ENCODE results near the gene SACM1L. TPM values are rescaled to one million over a fixed set of nuclear protein-coding genes. Genes with fewer than 3 reads are reported as not detected.

The SACM1L gene
- total and polyA plus RNA-seq, 4 donors: 12.2 to 35.5 (median 20.5) TPM

DNA sequence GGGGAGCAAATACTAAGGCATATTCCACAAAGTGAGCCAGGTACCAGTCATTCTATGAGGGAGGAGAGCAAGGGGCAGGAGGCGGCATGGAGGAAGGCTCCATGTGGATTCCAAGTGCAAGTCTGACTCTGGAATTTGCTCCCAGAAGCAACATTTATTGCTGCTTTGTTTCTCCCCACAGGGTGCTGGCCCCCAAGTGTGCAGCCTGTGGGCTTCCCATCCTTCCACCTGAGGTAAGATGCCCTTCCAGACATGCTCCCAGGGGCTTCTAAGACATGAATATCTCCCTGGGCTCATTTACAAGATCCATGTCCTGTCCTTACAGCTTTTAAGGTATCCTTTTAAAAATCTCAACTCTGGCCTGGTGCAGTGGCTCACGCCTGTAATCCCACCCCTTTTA, 15.9 kb upstream of the SACM1L start:
- no peak for DNase-seq (ENCODE audit: low spot score)
- H3K27ac ChIP-seq (ENCODE audit: low read depth in 1 of 2, low read length in 2 of 2): no peak overlapping the region
- no peaks in the 10 kb centered on the region for H3K27me3 ChIP-seq (ENCODE audit: control insufficient read depth in 4 of 4, insufficient read depth in 4 of 4, low read length in 3 of 4)
- H3K36me3 ChIP-seq (ENCODE audit: control insufficient read depth in 4 of 4, insufficient read depth in 3 of 4, low read depth in 1 of 4, low read length in 3 of 4): peaks cover 2 to 59% (median 51%) of the 10 kb centered on the region in 4 donors
- H3K4me3 ChIP-seq (ENCODE audit: low read depth in 1 of 3, low read length in 3 of 3): no peak overlapping the region
- H3K4me1 ChIP-seq (ENCODE audit: control insufficient read depth in 4 of 4, insufficient read depth in 4 of 4, low read length in 3 of 4): peaks cover 2 to 13% (median 7%) of the 10 kb centered on the region in 4 donors
- no peak for TF ChIP-seq FOXA2 (IDR thresholded peaks at IDR 0.05)
- TF ChIP-seq FOXA1 (IDR thresholded peaks at IDR 0.05): no peak
- TF ChIP-seq, protein P1, sequence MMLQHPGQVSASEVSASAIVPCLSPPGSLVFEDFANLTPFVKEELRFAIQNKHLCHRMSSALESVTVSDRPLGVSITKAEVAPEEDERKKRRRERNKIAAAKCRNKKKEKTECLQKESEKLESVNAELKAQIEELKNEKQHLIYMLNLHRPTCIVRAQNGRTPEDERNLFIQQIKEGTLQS (IDR thresholded peaks at IDR 0.05): no peak
- TF ChIP-seq RAD21 (IDR thresholded peaks at IDR 0.05): no peak
- no peak for TF ChIP-seq RXRA (IDR thresholded peaks at IDR 0.05)
- TF ChIP-seq EGR1 (IDR thresholded peaks at IDR 0.05; ENCODE audit: low read depth in 2 of 2): no peak
- TF ChIP-seq HNF4G (IDR thresholded peaks at IDR 0.05): no peak
- 98% methylated on average over 2 of the region's 2 CpGs for WGBS
- H3K9me3 ChIP-seq (ENCODE audit: control insufficient read depth in 4 of 4, low read length in 3 of 4): no peaks in the 10 kb centered on the region
- no peak overlapping the region for H3K9ac ChIP-seq (ENCODE audit: low read depth in 1 of 2, low read length in 2 of 2)

DNA sequence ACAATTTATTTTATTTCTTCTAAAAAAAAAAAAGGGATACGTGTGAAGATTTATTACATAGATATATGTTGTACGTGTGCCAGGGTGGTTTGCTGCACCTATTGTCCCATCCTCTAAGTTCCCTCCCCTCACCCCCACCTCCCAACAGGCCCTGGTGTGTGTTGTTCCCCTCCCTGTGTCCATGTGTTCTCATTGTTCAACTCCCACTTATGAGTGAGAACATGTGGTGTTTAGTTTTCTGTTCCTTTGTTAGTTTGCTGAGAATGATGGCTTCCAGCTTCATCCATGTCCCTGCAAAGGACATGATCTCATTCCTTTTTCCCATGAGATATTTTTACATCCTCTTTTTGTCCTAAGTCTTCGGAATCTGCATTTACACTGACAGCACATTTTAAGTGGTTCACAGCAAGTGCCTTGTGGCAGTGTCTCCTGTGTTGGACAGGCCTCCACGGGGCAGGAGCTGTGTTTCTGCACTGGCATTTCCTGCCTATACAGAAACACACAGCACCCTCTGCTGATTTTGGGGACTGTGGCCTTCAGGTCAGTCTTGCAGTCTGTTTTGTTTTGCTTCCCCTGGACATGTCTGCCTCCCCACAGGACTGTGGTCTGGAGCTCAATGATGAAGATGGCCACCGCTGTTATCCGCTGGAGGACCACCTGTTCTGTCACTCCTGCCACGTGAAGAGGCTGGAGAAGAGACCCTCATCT, 12.7 kb upstream of the SACM1L start:
- Histone ChIP-seq H3K27me3 (ENCODE audit: control insufficient read depth in 4 of 4, insufficient read depth in 4 of 4, low read length in 3 of 4) (no peaks in the 10 kb centered on the region), H3K9me3 (ENCODE audit: control insufficient read depth in 4 of 4, low read length in 3 of 4) (no peaks in the 10 kb centered on the region), H3K9ac (ENCODE audit: low read depth in 1 of 2, low read length in 2 of 2) (no peak overlapping the region), H3K4me3 (ENCODE audit: low read depth in 1 of 3, low read length in 3 of 3) (no peak overlapping the region), H3K36me3 (ENCODE audit: control insufficient read depth in 4 of 4, insufficient read depth in 3 of 4, low read depth in 1 of 4, low read length in 3 of 4) (peaks cover 2 to 52% (median 44%) of the 10 kb centered on the region in 4 donors), H3K4me1 (ENCODE audit: control insufficient read depth in 4 of 4, insufficient read depth in 4 of 4, low read length in 3 of 4) (peaks cover 2 to 13% (median 7%) of the 10 kb centered on the region in 4 donors), H3K27ac (ENCODE audit: low read depth in 1 of 2, low read length in 2 of 2) (peak overlapping the region; percentile 4 to 23)
- TF ChIP-seq, protein P2, sequence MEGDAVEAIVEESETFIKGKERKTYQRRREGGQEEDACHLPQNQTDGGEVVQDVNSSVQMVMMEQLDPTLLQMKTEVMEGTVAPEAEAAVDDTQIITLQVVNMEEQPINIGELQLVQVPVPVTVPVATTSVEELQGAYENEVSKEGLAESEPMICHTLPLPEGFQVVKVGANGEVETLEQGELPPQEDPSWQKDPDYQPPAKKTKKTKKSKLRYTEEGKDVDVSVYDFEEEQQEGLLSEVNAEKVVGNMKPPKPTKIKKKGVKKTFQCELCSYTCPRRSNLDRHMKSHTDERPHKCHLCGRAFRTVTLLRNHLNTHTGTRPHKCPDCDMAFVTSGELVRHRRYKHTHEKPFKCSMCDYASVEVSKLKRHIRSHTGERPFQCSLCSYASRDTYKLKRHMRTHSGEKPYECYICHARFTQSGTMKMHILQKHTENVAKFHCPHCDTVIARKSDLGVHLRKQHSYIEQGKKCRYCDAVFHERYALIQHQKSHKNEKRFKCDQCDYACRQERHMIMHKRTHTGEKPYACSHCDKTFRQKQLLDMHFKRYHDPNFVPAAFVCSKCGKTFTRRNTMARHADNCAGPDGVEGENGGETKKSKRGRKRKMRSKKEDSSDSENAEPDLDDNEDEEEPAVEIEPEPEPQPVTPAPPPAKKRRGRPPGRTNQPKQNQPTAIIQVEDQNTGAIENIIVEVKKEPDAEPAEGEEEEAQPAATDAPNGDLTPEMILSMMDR (IDR thresholded peaks at IDR 0.05; ENCODE audit: low read depth, low read length, missing input control): no peak
- TF ChIP-seq HNF4G (IDR thresholded peaks at IDR 0.05) (no peak), YY1 (IDR thresholded peaks at IDR 0.05) (no peak), JUND (IDR thresholded peaks at IDR 0.05) (no peak), RXRA (IDR thresholded peaks at IDR 0.05) (no peak), FOXA1 (IDR thresholded peaks at IDR 0.05) (no peak), HNF4A (conservative IDR thresholded peaks at IDR 0.05) (no peak)
- TF ChIP-seq, protein P1 (IDR thresholded peaks at IDR 0.05): no peak
- TF ChIP-seq, protein P3, sequence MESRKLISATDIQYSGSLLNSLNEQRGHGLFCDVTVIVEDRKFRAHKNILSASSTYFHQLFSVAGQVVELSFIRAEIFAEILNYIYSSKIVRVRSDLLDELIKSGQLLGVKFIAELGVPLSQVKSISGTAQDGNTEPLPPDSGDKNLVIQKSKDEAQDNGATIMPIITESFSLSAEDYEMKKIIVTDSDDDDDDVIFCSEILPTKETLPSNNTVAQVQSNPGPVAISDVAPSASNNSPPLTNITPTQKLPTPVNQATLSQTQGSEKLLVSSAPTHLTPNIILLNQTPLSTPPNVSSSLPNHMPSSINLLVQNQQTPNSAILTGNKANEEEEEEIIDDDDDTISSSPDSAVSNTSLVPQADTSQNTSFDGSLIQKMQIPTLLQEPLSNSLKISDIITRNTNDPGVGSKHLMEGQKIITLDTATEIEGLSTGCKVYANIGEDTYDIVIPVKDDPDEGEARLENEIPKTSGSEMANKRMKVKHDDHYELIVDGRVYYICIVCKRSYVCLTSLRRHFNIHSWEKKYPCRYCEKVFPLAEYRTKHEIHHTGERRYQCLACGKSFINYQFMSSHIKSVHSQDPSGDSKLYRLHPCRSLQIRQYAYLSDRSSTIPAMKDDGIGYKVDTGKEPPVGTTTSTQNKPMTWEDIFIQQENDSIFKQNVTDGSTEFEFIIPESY (IDR thresholded peaks at IDR 0.05): no peak
- TF ChIP-seq, protein P4, sequence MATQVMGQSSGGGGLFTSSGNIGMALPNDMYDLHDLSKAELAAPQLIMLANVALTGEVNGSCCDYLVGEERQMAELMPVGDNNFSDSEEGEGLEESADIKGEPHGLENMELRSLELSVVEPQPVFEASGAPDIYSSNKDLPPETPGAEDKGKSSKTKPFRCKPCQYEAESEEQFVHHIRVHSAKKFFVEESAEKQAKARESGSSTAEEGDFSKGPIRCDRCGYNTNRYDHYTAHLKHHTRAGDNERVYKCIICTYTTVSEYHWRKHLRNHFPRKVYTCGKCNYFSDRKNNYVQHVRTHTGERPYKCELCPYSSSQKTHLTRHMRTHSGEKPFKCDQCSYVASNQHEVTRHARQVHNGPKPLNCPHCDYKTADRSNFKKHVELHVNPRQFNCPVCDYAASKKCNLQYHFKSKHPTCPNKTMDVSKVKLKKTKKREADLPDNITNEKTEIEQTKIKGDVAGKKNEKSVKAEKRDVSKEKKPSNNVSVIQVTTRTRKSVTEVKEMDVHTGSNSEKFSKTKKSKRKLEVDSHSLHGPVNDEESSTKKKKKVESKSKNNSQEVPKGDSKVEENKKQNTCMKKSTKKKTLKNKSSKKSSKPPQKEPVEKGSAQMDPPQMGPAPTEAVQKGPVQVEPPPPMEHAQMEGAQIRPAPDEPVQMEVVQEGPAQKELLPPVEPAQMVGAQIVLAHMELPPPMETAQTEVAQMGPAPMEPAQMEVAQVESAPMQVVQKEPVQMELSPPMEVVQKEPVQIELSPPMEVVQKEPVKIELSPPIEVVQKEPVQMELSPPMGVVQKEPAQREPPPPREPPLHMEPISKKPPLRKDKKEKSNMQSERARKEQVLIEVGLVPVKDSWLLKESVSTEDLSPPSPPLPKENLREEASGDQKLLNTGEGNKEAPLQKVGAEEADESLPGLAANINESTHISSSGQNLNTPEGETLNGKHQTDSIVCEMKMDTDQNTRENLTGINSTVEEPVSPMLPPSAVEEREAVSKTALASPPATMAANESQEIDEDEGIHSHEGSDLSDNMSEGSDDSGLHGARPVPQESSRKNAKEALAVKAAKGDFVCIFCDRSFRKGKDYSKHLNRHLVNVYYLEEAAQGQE (IDR thresholded peaks at IDR 0.05): no peak
- WGBS: 78% methylated on average over 7 of the region's 7 CpGs
- DNase-seq (ENCODE audit: low spot score): no peak

Data from liver (tissue), 9 donors.